SH-SY5Y (cell line): ENCODE results near the gene EXOC6B.

Experiments
- GATA2 ChIP-seq: IDR thresholded peaks from 2 replicates; pipeline ENCODE4 v1.6.1; 2011; ENCODE audit warnings: mild to moderate bottlenecking, low read depth, low read length
- GATA3 ChIP-seq: IDR thresholded peaks from 2 replicates; pipeline ENCODE4 v1.6.1; 2011; ENCODE audit warnings: low read depth, mild to moderate bottlenecking, low read length, moderate library complexity

- TF ChIP-seq GATA3, result no peak
- TF ChIP-seq GATA2, result no peak
These were observed 692.7 kb downstream of the EXOC6B start for GRCh38 chr2:72132981-72133720.
